GM19455 (cell line): Measurements from ENCODE around the gene CBX8.
"Not testable (repeated sequence)": the region's sequence is repeated elsewhere in the genome, so short reads cannot be mapped to it uniquely, and the experiment has no call there.

Source experiments
- ATAC-seq: cut with Tn5 transposase; IDR thresholded peaks from one replicate; pipeline ENCODE4 v1.9.1; 2021; ENCODE audit not compliant: unreplicated experiment

CBX8 gene

GRCh38 chr17:79781736-79782575 lies 14.9 kb downstream of the CBX8 start:
- no peak for ATAC-seq

DNA sequence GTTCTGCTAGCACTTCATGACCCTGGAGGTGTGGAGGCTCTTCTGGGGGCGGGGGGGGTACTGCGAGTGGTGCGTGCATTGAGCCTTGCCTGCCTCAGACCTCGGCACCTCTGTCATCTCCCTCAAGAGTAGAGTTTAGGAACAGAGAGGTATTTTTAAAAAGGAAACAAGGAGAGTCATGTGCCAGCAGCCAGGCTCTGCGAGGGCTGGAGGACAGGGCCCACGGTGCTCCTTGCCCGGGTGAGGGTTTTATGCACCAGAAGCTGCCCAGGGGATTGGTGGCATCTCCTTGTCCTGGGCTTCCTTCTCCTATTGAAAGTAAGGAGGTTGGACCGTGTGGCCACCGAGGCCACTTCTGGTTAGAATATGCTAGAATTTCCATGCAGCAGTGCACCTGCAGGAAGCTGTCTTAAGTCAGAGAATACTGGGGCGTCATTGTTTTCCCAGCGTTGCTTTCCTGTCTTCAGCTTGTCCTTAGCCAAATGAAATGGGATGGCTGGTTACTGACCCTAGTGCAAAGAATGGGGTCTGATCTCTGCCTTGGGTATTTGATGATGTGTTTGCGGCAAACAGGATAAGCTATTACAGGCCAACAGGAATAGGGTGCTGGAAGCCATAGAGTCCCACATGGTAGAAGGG lies 15.7 kb downstream of the CBX8 start:
- ATAC-seq: no peak

DNA sequence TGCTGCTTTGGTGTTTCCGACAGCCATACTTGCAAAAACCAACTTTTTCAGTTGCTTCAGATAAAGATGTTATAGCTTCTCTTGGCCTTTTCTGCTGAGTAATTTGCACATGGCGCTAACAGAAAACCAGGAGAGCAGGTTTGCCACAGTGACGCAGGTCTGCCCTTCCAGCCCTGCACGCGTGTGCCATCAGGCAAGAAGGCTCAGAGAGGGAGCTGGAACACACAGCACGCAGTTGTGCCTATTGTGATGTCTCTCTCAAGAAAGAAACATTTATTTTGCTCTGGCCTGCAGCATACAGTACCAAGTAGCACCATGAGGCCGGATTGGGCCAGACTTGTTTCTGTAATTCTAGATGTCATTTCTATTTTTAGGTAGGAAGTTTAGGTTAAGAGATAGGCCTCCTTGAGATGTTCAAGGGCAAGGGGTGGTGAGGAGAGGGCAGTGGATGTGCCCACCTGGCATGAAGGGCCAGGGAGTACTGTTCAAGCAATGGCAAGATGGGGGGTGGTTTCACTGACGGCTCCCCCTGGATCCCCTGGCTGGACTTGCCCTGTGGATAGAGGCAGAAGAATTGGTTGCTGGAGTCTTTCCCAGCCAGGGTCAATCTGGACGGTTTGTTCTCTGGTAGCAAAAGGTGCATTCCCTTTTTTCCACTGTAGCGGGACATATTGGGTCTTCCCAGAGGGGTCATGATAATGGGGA lies 17.1 kb downstream of the CBX8 start:
- no peak for ATAC-seq

- ATAC-seq: no peak
Measured at GRCh38 chr17:79779084-79779529, 17.8 kb downstream of the CBX8 start.

- no peak for ATAC-seq
Measured at GRCh38 chr17:79778504-79779083, 18.3 kb downstream of the CBX8 start.

- no peak for ATAC-seq
Measured at GRCh38 chr17:79777894-79778503, 18.9 kb downstream of the CBX8 start, which contains the start of gene CBX2. TSS of gene CBX2 (plus strand) at chr17:79778148. CDS start at chr17:79778236, 88 bp downstream.

DNA sequence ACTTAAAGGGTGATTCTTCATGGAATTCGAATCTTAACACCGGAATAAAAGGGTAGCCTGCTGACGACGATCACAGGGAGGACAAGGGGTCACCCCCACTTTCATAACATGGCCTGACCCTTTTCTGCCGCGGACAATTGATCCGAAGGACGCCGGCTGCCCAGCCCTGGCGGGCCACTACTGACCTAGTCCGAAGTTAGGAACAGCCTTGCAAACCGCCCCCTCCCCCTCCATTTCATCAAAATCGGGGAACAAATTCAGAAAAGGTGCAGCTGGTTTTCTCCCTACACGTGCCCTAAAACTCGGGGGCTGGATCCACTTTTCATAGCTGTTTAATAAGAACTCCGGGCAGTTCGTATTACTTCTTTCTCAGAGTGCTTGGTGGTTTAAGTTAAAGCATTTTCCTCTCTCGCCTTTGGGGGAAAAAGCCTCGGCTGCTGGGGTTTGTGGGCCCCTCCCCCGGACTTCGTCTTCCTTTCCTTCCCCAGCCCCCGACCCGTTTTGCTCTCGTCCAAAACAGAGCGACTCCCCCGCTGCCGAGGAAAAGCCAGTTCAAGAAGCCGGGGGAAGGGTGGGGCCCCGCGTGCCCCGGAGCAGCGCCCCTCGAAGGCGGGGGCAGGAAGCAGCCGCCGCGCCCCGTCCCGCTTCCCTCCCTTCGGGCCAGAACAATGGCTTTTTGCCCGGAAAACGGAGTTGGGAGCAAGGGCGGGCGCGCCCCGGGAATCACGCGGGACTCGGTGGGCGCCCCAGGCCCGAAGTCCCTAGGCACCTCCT lies 19.6 kb downstream of the CBX8 start:
- no peak for ATAC-seq

DNA sequence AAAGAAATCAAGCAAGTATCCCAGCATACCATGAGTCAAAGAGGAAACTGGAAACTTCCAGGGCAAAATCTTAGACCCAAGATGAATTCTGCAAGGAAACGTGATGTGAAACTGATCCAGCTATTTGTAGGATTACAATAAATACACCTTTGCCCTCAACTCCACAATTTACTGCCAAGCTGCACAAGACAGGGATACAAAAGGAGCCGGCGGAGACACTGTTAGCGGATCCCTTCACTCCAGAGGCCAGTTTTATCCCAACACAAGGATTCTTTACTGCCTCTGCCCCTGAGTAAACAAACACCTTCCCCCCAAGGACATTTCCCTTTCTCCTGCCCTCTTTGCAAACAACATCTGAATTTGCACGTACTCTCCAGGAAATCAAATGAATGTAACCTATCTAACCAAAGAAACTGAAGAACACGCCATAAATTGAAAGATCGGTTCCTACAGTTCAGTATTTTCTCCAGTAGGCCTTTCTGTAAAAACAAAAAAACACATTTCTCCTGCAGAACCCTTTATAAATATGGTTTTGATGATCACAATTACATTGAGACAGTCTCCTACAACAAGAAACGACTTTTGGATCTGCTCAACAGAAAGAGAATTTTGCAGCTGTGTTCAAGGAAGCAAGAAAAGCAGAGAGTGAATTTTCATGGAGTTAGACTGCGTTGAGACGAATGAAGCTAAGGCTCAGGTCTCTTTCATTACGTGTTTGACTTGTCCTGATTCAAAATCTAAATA lies 20.3 kb downstream of the CBX8 start:
- no peak for ATAC-seq

- ATAC-seq: no peak
Measured at GRCh38 chr17:79775632-79776031, 21.2 kb downstream of the CBX8 start.

GRCh38 chr17:79774561-79774975 lies 22.3 kb downstream of the CBX8 start:
- ATAC-seq: no peak

DNA sequence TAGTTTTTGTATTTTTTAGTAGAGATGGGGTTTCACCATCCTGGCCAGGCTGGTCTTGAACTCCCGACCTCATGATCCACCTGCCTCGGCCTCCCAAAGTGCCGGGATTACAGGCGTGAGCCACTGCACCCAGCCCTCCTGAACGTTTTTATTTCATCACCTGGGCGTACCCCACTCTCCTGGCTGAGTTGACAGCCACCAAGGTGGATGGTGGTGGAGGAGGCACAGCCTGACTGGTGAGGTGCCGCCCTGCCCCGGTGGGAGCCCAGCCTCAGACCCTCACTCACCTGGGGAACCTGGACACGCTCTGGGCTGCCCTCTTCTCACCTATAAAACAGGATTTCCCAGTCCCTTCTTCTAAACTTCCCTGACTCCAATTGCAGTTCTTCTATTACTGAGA lies 24.2 kb downstream of the CBX8 start:
- ATAC-seq: not testable (repeated sequence)

DNA sequence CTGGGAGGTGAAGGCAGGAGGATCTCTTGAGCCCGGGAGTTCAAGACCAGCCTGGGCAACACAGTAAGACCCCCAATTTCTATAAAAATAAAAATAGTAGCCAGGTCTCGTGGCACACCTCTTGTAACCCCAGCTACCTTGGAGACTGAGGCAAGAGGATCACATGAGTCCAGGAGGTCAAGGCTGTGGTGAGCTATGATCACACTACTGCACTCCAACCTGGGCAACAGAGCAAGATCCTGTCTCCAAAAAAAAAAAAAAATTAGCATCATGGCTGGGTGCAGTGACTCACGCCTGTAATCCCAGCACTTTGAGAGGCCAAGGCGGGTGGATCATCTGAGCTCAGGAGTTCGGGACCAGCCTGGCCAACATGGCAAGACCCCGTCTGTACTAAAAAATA lies 25.6 kb downstream of the CBX8 start:
- ATAC-seq: no peak

- no peak for ATAC-seq
Measured at GRCh38 chr17:79769570-79770506, 27.0 kb downstream of the CBX8 start.

- ATAC-seq: no peak
Measured at GRCh38 chr17:79765708-79766107, 31.2 kb downstream of the CBX8 start.

GRCh38 chr17:79761894-79762589 lies 34.8 kb downstream of the CBX8 start:
- ATAC-seq: no peak

GRCh38 chr17:79760197-79760906 lies 36.5 kb downstream of the CBX8 start:
- no peak for ATAC-seq

GRCh38 chr17:79758271-79758670 lies 38.6 kb downstream of the CBX8 start:
- ATAC-seq: no peak
